Heart left ventricle (tissue), 13 donors: ENCODE results near the gene FAM199X.

Source experiments
- POLR2A ChIP-seq, 2 donors: fragments of 450-650 bp; IDR thresholded peaks; one replicate each; pipeline ENCODE4 v1.6.1; 2017; ENCODE audit warnings: antibody characterized with exemption in 2 of 2, mild to moderate bottlenecking in 2 of 2, moderate library complexity in 2 of 2
- TF ChIP-seq, protein P1 (sequence below), 12 donors: fragments of 200-600 bp; sonication (generic) in 4 of 12; IDR thresholded peaks; one replicate each; pipeline versions ENCODE4 v1.5.0 to v1.8.0; 2018 to 2022; ENCODE audit warnings: antibody characterized with exemption in 12 of 12, mild to moderate bottlenecking in 5 of 12
- donor health status: ischemic (EF 13 %, LVEDD 7.1; RV severe dilation, severe dysfunction).
- donor health status: DM: no; HTN: yes; CAD: no.
- donor health status: DM: no; HTN: no; CAD: no.
- donor health status: ischemic (EF 25% LVEDD 6.9; RV normal size, moderate dysfunction).
- donor health status: ischemic (EF 25% LVEDD 5.7; RV mildly dilated, moderate dysfunction).
- donor health status: ischemic (EF 35%, LVEDD 5.7; RV mildly dilated, moderate dysfunction).
- donor health status: nonischemic (EF 11% LVEDD 7.7; RV severe dilation, severe dysfunction).
- donor health status: DM: yes; HTN: yes; CAD: no.
- donor health status: PGD.
- donor health status: ischemic (EF 29% LVEDD 5.4; RV normal size, mild dysfunction).
- donor health status: nonischemic (EF 23%, LVEDD 6.1; RV moderate dilation, normal function).

DNA sequence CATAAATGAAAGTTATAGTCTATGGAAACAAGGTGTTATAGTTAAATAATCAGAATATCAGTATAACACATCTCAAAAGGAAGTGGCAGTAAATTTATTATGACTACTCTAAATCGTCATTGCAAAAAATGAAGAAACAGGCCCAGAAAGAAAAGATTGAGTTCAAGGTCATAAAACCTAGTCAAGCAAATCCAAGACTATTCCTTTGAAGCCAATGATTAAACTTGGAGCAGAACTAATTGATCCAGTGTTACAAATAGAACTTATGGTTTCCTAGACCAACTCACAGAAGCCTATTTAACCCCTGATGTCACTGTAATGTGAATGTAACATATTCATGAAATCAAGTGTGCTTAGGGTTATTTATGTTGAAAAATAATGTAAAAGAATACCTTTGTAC lies 1.9 kb downstream of the FAM199X start:
- TF ChIP-seq POLR2A (IDR thresholded peaks at IDR 0.05) = no peak
- TF ChIP-seq, protein P1, sequence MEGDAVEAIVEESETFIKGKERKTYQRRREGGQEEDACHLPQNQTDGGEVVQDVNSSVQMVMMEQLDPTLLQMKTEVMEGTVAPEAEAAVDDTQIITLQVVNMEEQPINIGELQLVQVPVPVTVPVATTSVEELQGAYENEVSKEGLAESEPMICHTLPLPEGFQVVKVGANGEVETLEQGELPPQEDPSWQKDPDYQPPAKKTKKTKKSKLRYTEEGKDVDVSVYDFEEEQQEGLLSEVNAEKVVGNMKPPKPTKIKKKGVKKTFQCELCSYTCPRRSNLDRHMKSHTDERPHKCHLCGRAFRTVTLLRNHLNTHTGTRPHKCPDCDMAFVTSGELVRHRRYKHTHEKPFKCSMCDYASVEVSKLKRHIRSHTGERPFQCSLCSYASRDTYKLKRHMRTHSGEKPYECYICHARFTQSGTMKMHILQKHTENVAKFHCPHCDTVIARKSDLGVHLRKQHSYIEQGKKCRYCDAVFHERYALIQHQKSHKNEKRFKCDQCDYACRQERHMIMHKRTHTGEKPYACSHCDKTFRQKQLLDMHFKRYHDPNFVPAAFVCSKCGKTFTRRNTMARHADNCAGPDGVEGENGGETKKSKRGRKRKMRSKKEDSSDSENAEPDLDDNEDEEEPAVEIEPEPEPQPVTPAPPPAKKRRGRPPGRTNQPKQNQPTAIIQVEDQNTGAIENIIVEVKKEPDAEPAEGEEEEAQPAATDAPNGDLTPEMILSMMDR (IDR thresholded peaks at IDR 0.05) = no peak
